ENCODE measurements around the gene ASGR1.

ASGR1 gene

GRCh38 chr17:7215652-7216180 is 36.5 kb upstream of the ASGR1 start:
- peak; percentile 37 for DNase-seq

- DNase-seq, result no peak
Measured at GRCh38 chr17:7215136-7215638, 36.0 kb upstream of the ASGR1 start.

DNA sequence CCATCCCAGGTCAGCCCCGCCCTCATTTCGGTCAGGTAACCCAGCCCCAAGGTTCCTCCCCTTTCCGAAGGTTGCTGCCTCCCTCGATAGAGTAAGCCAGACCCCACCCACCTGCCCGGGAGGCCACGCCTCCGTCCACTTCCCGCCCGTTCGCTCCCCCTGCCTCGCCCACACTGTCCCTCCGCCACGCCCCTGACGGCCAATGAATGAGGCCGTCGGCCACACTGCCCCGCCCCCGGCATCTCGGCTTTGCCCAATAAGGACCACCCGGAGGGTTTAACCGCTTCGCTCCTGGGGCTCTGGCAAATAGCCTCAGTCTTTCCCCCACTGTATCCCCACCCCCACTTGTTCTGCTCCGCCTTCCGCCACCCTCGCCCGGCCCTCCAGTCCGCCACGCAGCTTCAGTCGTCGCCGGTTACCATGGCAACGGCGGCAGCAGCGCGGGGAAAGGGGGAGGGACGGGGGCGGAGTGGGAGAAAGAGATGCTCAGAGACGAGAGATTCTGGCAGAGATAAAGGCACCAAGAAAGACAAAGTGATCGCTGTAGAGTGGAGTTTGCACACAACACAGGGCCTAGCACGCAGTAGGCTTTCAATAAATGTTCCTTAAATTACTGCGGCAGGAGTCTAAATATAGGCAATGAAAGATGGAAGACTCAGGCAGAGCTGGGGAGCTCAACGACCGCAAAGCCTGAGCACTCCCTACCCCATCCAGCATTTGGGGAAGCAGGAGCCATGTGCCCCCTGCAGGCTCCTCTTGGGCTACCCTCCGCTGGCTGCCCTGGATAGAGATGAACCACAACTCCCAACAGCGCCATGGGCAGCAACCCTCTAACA is 35.3 kb upstream of the ASGR1 start:
- DNase-seq, result peak; percentile 97

- peak; percentile 77 for DNase-seq
Measured at GRCh38 chr17:7213895-7214299, 34.7 kb upstream of the ASGR1 start.

- DNase-seq, result no peak
Measured at GRCh38 chr17:7211491-7212273, 32.5 kb upstream of the ASGR1 start.

GRCh38 chr17:7208754-7209460 is 29.7 kb upstream of the ASGR1 start:
- DNase-seq, result no peak

- DNase-seq, result no peak
Measured at GRCh38 chr17:7208027-7208571, 28.9 kb upstream of the ASGR1 start.

DNA sequence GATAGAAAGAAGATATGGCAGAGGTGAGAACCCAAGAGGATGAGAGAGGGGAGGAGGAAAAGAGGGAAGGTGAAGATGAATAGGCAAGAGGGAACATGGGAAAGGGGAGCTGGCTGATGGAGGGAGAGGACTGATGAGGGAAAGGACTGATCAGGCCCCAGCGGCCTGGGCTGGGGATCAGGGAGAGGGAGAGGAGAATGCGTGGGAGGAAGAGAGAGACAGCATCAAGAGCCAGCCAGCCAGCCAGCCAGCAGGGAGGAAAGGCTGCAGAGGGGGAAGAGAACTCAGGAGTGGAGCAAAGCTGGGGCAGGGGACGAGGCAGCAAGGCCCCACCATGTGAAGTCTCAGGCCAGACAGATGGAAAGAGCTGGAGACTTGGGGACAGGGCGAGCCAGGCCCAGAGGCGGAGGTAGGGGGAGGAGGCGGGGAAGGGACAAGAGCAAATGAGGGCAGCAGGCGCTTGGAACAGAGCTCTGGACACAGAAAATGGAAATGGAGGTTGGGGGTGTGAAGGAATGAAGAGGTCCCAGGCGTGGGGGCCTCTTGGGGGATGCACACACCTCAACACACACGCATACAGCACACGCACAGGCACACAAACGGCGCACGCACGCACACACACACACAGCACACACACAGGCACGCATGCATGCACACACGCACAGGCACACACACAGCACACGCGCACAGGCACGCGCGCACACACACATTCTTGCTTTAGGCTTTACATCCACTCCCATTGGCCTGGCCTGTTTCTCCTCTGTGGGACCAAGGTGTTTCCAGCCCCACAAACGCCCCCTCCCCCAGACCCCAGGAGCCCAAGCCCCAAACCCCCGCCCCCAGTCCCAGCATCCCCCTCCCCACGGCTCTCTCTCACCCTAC is 28.2 kb upstream of the ASGR1 start:
- no peak for DNase-seq

DNA sequence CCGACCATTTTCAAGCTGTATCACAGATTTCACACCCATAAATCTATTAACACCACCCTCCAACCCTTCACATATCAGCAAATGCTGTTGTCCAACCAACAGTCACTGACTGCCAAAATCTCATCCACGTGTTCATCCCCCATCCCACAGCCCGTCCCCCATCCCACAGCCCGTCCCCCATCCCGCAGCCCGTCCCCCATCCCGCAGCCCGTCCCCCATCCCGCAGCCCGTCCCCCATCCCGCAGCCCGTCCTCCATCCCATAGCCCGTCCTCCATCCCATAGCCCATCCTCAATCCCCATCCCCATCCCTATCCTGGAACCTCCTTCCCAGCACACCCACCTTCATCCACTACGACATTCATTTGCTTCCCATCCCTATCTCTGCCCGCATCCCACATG is 26.4 kb upstream of the ASGR1 start:
- no peak for DNase-seq

GRCh38 chr17:7204828-7205461 is 25.8 kb upstream of the ASGR1 start:
- peak; percentile 84 for DNase-seq

GRCh38 chr17:7204336-7204735 is 25.2 kb upstream of the ASGR1 start:
- peak; percentile 38 for DNase-seq

- no peak for DNase-seq
Measured at GRCh38 chr17:7203391-7203790, 24.2 kb upstream of the ASGR1 start.

DNA sequence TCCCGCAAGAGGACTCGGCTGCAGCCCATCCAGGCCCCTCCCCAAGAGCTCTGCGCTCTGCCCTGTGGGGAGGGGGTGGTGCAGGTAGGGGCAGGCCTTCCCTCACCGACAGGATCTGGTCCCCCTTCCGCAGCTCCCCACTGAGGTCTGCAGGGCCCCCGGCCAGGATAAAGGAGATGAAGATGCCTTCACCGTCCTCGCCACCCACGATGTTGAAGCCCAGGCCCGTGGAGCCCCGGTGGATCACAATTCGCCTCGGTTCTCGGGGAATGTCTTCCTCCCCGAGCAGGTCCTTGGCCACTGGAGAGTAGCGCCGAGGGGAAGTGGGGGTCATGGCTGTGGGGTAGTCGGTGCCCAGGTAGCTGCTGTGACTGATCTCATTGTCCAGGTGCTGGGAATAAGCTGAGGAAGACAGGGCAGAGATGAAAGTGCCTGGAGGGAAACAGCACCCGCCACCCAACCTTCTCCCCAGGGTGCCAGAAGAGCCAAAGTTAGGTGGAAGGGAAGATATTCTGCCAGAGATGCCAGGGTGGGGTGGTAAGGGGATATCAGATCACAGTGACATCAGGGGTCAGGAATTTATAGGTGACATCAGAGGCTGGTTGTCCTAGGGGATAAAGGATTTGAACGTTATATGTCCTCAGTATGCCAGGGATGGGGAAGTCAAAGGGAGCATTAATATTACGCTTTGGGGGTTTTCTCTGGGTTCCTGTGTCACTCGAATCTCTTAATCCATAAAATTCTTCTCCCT is 17.7 kb upstream of the ASGR1 start:
- no peak for DNase-seq

DNA sequence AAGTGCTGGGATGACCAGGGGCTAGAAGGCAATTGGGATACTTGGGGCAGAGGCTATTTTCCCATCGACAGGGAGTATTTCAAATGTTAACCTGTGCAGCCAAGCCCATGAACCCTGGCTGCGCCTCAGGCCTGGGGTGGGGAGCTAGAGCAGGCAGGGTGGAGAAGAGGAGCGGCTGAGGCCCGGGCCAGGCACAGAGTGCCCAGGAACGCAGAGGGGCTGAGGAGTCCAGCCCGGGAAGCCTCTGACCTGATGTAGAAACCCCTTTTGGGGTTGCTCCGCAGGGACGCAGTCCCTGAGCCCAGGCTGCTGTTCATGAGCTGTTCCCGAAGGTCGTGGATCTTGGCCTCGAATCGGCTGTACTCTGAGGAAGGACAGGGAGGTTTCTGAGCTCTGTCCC is 16.8 kb upstream of the ASGR1 start:
- no peak for DNase-seq

DNA sequence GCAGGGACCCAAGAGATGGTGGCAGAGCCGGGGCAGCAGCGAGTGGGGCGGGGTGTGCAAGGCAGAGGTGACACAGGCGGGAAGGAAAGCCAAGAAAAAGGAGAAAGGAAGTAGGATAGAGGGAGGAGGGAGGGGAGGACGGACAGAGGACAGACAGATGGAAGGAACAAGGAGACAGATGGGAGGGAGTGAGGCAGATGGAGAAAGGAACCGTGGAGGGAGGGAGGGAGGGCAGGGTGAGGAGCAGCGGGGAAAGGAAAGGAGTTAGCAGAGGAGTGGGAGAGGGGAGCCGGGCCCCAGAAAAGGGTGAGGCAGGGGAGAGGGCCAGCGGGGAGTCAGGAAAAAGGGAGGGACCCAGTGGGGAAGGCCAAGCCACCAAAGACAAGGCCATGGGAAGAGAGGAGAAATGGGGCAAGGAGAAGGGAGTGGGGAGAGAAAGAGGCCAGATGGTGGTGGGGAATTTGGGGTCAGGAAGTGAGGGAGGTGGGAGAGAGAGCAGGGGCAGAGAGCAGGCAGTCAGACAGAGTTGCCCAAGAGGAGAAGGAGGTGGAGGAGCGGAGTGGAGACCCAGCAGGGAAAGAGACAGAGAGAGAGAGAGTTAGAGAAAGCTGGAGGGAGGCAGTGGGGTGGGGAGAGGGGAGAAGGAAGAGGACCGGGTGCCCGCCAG is 13.2 kb upstream of the ASGR1 start:
- no peak for DNase-seq

- DNase-seq, result no peak
Measured at GRCh38 chr17:7191571-7192270, 12.6 kb upstream of the ASGR1 start.

- no peak for DNase-seq
Measured at GRCh38 chr17:7191069-7191468, 11.9 kb upstream of the ASGR1 start.

GRCh38 chr17:7190276-7190917 is 11.2 kb upstream of the ASGR1 start:
- DNase-seq, result no peak

GRCh38 chr17:7186241-7186640 is 7.1 kb upstream of the ASGR1 start:
- DNase-seq, result no peak
